Activated CD4-positive, alpha-beta memory T cell treated with anti-CD3 and anti-CD28 coated beads for 36 hours (primary cell): ENCODE data around the gene GSPT1. TPM values are rescaled to one million over a fixed set of nuclear protein-coding genes. Genes with fewer than 3 reads are reported as not detected.
"Not testable (repeated sequence)": the region's sequence is repeated elsewhere in the genome, so short reads cannot be mapped to it uniquely, and the experiment has no call there.

Source experiments
- CTCF ChIA-PET: fragments of 350-600 bp; sonication (Branson Sonifier 250); formaldehyde crosslinking; loops from one replicate; lab custom pipeline; 2021; ENCODE audit warnings: antibody characterized with exemption, inconsistent platforms; lab: Charles Lee
- POLR2A ChIA-PET: fragments of 350-600 bp; sonication (Branson Sonifier 250); formaldehyde crosslinking; loops from one replicate; lab custom pipeline; 2021; ENCODE audit warnings: antibody characterized with exemption; lab: Charles Lee
- DNase-seq: peaks from one replicate; pipeline ENCODE4 v3.0.0-alpha.2; 2020
- H3K27ac Mint-ChIP-seq: one replicate; pipeline ENCODE4 v1.8.0; 2021; ENCODE audit warnings: mixed read lengths
- H3K27me3 Mint-ChIP-seq: one replicate; pipeline ENCODE4 v1.8.0; 2021; ENCODE audit warnings: mixed read lengths
- H3K36me3 Mint-ChIP-seq: one replicate; pipeline ENCODE4 v1.8.0; 2021; ENCODE audit warnings: mixed read lengths
- H3K4me1 Mint-ChIP-seq: one replicate; pipeline ENCODE4 v1.8.0; 2021; ENCODE audit warnings: low read depth, mixed read lengths
- H3K4me3 Mint-ChIP-seq: one replicate; pipeline ENCODE4 v1.8.0; 2021; ENCODE audit warnings: mild to moderate bottlenecking, mixed read lengths
- H3K9me3 Mint-ChIP-seq: one replicate; pipeline ENCODE4 v1.8.0; 2021; ENCODE audit warnings: mixed read lengths
- intact Hi-C: fragments of 100-400 bp; cut with micrococcal nuclease; formaldehyde crosslinking; loops from one replicate; pipeline ENCODE4 v1.15.1; 2023
- total RNA-seq, 2 experiments: library from RNA; stranded (reverse); gene quantifications; one replicate each; pipeline ENCODE4 v1.2.3, GENCODE V29; 2021

The GSPT1 gene
- total RNA-seq = 100 to 1,000 TPM; 185 to 190 TPM

DNA sequence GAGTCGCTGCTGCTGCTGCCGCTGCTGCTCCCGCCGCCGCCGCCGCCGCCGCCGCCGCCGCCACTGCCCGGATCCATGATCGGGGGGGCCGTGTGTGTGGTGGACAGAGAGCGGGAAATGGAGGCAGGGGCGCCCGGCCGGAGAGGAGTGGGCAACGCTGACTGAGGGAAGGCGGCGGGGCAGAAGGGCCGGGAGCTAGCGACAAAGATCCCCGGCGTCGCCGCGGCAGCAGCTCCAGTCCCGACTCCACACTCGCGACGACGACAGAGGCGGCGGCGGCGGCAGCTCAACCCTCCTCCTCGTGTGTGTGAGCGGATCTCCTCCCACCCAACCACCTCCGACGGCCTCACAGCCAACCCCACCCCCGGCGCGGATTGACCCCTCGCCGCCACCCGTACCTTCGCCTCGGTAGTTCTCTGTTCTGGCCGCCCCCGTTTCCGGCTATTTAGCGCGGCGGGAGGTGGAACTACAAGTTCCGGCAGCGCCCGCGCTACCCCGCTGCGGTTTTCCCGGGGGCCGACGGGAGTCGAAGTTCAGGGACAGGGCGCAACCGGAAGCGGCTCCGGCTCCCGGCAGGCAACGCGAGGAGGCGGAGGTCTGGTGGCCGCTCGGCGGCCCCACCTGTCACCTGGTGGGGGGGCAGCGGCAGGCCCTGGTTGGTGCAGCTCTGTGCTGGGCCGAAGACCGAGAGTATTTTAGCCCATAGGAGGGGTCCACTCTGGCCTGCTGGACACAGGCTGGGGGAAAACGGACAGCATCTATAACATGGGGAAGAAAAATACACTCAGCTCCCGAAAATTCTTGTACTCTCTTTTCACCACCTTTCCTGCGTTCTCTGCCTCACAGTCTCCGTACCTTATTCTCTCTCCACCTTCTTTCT is at the start of gene GSPT1:
Gene GSPT1, minus strand, starts transcription at position 313 of the 880 bp plus-strand sequence. Its CDS starts 236 bp downstream, at position 77.
- intact Hi-C loops = loop anchor here (1.0 to 5.0 kb wide), 4 partner anchors 15 to 974 kb away; partner anchors contain the start of genes CLEC16A, DEXI, SNX29 and TXNDC11
- Mint-ChIP-seq H3K36me3 (peaks cover 22% of the 10 kb centered on the region), H3K27ac (peak within 1 kb of the TSS; percentile 92), H3K27me3 (peaks cover 4% of the 10 kb centered on the region), H3K4me1 (peaks cover 34% of the 10 kb centered on the region), H3K4me3 (peak within 1 kb of the TSS; percentile 95), H3K9me3 (no peaks in the 10 kb centered on the region)
- peak; percentile 100 for DNase-seq
- POLR2A ChIA-PET = interaction anchor here (0.6 to 1.7 kb wide), 6 partner anchors 61 to 173 kb away, joined by 3 to 4 read pairs (median 4); partner anchors contain the start of genes RSL1D1, SNX29 and TXNDC11
- CTCF ChIA-PET = interaction anchor here (0.7 to 1.5 kb wide), 3 partner anchors 61 to 152 kb away, joined by 3 to 9 read pairs (median 7); partner anchors contain the start of gene SNX29

DNA sequence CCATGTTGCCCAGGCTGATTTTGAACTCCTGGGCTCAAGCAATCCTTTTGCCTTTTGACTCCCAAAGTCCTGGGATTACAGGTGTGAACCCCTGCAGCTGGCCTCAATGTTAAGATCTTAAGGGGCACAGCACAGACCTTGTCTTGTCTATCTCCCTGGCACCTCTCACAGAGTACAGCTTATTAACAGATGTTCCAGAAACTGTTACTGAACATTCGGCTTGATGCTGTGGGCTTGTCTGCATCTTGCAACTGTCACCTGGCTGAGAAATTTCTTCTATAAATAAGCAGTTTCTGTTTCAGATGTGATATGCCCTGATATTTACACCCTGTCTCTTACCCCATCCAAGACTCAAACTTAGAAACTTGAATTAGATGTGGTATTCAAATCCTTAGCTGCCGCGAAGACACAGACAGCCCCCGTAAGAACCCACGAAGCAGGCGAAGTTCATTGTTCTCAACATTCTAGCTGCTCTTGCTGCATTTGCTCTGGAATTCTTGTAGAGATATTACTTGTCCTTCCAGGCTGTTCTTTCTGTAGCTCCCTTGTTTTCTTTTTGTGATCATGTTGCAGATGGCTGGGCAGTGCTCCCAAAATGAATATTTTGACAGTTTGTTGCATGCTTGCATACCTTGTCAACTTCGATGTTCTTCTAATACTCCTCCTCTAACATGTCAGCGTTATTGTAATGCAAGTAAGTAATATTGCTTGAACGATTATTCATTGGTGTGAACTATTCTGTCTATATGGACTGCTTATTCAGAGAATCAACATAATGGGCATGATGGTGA is 49.2 kb upstream of the GSPT1 start, which contains the start of gene TNFRSF17:
Gene TNFRSF17, plus strand, starts transcription at position 450 of the 791 bp plus-strand sequence. Its CDS starts 115 bp downstream, at position 565.
- Mint-ChIP-seq H3K4me3 (no peak within 1 kb of the TSS), H3K4me1 (no peaks in the 10 kb centered on the region), H3K9me3 (no peaks in the 10 kb centered on the region), H3K36me3 (no peaks in the 10 kb centered on the region), H3K27ac (no peak within 1 kb of the TSS), H3K27me3 (no peaks in the 10 kb centered on the region)
- POLR2A ChIA-PET = no interaction called here
- CTCF ChIA-PET = interaction anchor here (0.6 kb wide), 1 partner anchor 535 kb away, joined by 3 read pairs; no protein-coding TSS in a partner anchor
- intact Hi-C loops = no loop called here
- DNase-seq = no peak

DNA sequence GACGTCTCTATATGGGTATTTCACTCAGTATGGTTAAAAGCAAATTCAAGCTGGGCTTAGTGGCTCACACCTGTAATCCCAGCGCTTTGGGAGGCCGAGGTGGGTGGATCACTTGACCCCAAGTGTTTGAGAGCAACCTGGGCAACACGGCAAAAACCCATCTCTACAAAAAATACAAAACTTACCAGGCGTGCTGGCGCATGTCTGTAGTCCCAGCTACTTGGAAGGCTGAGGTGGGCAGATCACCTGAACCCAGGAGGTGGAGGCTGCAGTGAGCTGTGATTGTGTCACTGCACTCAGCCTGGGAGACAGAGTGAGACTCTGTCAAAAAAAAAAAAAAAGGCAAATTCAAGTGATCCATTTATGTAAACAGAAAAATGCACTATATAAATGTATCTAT is 48.0 kb upstream of the GSPT1 start:
- no peaks in the 10 kb centered on the region for H3K4me1 Mint-ChIP-seq
- no peak overlapping the region for H3K27ac Mint-ChIP-seq
- H3K27me3 Mint-ChIP-seq = no peaks in the 10 kb centered on the region
- H3K36me3 Mint-ChIP-seq = no peaks in the 10 kb centered on the region
- POLR2A ChIA-PET = interaction anchor here (0.6 kb wide), 1 partner anchor 474 kb away, joined by 3 read pairs; no protein-coding TSS in a partner anchor
- intact Hi-C loops = no loop called here
- H3K9me3 Mint-ChIP-seq = no peaks in the 10 kb centered on the region
- no peak overlapping the region for H3K4me3 Mint-ChIP-seq
- CTCF ChIA-PET = no interaction called here
- no peak for DNase-seq

DNA sequence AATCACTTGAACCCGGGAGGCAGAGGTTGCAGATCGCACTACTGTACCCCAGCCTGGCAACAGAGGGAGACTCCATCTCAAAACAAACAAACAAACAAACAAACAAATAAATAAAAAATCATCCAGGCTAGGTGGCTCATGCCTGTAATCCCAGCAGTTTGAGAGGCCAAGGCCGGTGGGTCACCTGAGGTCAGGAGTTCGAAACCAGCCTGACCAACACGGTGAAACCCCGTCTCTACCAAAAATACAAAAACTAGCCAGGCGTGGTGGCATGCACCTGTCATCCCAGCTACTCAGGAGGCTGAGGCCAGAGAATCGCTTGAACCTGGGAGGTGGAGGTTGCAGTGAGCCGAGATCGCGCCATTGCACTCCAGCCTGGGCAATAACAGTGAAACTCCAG is 47.2 kb upstream of the GSPT1 start:
- intact Hi-C loops, POLR2A ChIA-PET, H3K27me3 Mint-ChIP-seq, H3K36me3 Mint-ChIP-seq, H3K9me3 Mint-ChIP-seq, DNase-seq, H3K27ac Mint-ChIP-seq, H3K4me3 Mint-ChIP-seq, H3K4me1 Mint-ChIP-seq, CTCF ChIA-PET: not testable (repeated sequence)

DNA sequence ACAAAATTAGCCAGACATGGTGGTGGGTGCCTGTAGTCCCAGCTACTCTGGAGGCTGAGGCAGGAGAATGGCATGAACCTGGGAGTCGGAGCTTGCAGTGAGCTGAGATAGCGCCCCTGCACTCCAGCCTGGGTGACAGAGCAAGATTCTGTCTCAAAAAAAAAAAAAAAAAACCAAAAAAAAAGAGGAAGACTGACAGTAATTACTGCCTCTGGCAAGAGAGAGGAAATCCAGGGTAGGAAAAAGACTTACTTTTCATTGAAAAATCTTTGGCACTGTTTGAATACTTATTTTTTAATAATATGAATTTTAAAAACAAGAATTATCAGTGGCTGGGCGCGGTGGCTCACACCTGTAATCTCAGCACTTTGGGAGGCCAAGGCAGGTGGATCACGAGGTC is 46.7 kb upstream of the GSPT1 start:
- H3K36me3 Mint-ChIP-seq, DNase-seq, intact Hi-C loops, H3K9me3 Mint-ChIP-seq, CTCF ChIA-PET, H3K4me3 Mint-ChIP-seq, H3K27me3 Mint-ChIP-seq, H3K27ac Mint-ChIP-seq, POLR2A ChIA-PET, H3K4me1 Mint-ChIP-seq: not testable (repeated sequence)

DNA sequence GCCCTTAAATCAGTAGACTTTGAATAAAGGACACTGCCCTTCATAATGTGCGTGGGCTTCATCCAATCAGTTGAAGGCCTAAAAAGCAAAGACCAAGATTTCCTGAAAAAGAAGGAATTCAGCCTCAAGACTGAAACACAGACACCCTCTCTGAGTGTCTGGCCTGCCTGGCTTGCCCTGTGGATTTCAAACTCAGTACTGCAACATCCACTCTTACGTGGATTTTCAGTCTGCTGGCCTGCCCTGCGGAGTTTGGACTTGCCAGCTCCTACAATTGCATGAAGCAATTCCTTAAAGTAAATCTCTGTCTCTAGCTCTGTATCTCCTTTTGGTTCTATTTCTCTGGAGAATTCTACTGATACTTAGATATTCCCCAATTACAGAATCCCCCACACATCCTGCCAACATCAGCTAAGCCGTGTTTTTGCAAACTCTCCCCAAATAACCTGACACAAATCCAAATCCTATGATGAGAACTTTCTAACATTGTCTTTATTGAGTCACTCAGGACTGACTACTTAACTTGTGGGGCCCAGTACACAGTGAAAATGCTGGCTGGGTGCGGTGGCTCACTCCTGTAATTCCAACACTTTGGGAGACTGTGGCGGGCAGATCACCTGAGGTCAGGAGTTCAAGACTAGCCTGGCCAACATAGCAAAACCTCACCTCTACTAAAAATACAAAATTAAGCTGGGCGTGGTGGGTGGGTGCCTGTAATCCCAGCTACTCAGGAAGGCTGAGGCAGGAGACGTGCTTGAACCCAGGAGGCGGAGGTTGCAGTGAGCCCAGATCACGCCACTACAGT is 42.0 kb upstream of the GSPT1 start:
- ChIA-PET CTCF (no interaction called here), POLR2A (no interaction called here)
- Mint-ChIP-seq H3K9me3 (no peaks in the 10 kb centered on the region), H3K4me3 (no peak overlapping the region), H3K27me3 (no peaks in the 10 kb centered on the region), H3K4me1 (no peaks in the 10 kb centered on the region), H3K36me3 (no peaks in the 10 kb centered on the region), H3K27ac (no peak overlapping the region)
- intact Hi-C loops = no loop called here
- DNase-seq = no peak

DNA sequence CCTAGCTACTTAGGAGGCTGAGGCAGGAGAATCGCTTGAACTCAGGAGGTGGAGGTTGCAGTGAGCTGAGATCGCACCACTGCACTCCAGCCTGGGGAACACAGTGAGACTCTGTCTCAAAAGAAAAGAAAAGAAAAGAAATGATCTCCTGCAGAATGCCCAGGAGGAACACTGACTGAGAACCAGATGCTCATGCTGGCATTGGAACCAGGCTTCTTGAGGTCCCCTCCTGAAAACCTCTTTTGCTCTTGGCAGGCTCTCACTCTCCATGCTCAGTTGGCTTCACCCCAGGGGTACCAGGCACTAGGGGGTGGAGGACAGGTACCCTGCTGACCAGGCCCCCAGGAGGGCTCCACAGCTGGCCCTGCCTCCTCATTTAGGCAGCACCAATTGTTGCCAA is 40.8 kb upstream of the GSPT1 start:
- Mint-ChIP-seq H3K27me3 (no peaks in the 10 kb centered on the region), H3K4me1 (no peaks in the 10 kb centered on the region), H3K9me3 (no peaks in the 10 kb centered on the region), H3K27ac (no peak overlapping the region), H3K4me3 (no peak overlapping the region), H3K36me3 (no peaks in the 10 kb centered on the region)
- ChIA-PET CTCF (no interaction called here), POLR2A (no interaction called here)
- DNase-seq = no peak
- intact Hi-C loops = no loop called here

DNA sequence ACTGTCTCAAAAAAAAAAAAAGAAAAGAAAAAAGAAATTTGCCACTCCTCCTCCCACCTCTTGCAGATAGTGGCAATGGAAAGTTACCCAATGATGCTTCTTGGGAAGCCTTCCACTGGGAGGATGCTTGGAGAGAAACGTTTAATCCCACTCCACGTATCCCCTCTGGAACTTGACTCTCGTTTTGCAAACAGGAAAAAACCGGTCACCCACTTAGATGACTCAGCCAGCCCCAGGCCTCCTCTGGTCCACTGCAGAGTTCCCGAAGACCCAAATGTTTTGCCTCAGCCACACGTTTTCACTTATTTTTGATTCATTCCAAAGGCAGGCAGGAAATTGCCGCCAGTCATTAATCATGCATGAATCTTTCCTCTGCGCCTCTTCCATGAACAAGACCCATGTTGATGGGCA is 40.0 kb upstream of the GSPT1 start:
- Mint-ChIP-seq H3K27ac (no peak overlapping the region), H3K4me1 (no peaks in the 10 kb centered on the region), H3K27me3 (no peaks in the 10 kb centered on the region), H3K9me3 (no peaks in the 10 kb centered on the region), H3K4me3 (no peak overlapping the region), H3K36me3 (no peaks in the 10 kb centered on the region)
- CTCF ChIA-PET = no interaction called here
- DNase-seq = no peak
- POLR2A ChIA-PET = no interaction called here
- intact Hi-C loops = no loop called here

DNA sequence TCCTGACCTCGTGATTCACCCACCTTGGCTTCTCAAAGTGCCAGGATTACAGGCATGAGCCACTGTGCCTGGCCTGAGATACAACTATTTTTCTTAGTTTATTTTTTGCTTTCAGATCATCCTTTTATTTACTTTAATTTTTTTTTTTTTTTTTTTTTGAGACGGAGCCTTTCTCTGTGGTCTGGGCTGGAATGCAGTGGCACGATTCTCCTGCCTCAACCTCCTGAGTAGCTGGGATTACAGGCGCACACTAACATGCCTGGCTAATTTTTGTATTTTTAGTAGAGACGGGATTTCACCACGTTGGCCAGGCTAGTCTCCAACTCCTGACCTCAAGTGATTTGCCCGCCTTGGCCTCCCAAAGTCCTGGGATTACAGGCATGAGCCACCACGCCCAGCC is 37.8 kb upstream of the GSPT1 start:
- POLR2A ChIA-PET, DNase-seq, H3K4me3 Mint-ChIP-seq, H3K27me3 Mint-ChIP-seq, H3K4me1 Mint-ChIP-seq, CTCF ChIA-PET, H3K27ac Mint-ChIP-seq, H3K9me3 Mint-ChIP-seq, H3K36me3 Mint-ChIP-seq, intact Hi-C loops: not testable (repeated sequence)

DNA sequence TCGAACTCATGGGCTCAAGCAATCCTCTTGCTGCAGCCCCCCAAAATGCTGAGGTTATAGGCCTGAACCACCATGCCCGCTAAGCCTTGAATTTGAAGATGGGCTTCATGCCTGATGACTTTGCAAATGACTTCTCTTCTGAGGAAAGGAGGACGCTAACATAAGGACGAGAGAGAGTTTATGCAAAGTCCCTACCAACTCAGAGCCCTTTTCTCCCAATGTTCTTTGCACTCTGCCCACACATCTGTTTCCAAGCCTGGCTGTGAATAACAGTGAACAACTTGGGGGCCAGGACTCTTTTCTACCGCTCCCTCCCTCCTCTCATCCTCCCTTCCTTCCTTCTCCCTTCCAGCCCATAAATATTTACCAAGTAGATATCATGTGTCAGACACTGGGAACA is 34.6 kb upstream of the GSPT1 start:
- no peaks in the 10 kb centered on the region for H3K9me3 Mint-ChIP-seq
- CTCF ChIA-PET = no interaction called here
- H3K4me3 Mint-ChIP-seq = no peak overlapping the region
- H3K27ac Mint-ChIP-seq = no peak overlapping the region
- intact Hi-C loops = no loop called here
- H3K4me1 Mint-ChIP-seq = no peaks in the 10 kb centered on the region
- no peaks in the 10 kb centered on the region for H3K27me3 Mint-ChIP-seq
- DNase-seq = no peak
- POLR2A ChIA-PET = no interaction called here
- no peaks in the 10 kb centered on the region for H3K36me3 Mint-ChIP-seq

DNA sequence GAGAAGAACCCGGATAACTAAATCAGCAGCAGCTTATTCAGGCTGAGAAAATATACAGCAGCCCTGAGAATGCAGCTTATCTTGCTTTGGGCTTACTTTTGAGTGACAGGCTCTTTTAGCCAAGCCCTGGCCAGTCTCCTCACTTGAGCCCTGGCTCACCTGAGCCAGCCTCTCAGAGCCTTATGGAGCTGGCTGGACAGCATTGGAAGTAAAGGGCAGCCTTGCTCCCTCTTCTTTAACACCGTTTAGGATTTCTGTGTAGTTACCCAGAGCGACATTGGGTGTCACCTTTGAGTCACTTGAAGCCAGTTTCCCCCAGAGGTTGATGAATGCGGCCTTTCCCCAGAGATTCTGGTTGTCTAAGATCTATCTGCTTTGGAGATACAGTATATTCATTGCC is 33.8 kb upstream of the GSPT1 start:
- ChIA-PET CTCF (interaction anchor here (0.6 to 1.9 kb wide), 4 partner anchors 27 to 118 kb away, joined by 3 to 20 read pairs (median 4); partner anchors contain the start of gene SNX29), POLR2A (interaction anchor here (0.6 kb wide), 1 partner anchor 10 kb away, joined by 3 read pairs; no protein-coding TSS in a partner anchor)
- Mint-ChIP-seq H3K36me3 (no peaks in the 10 kb centered on the region), H3K27me3 (no peaks in the 10 kb centered on the region), H3K27ac (no peak overlapping the region), H3K4me1 (no peaks in the 10 kb centered on the region), H3K9me3 (no peaks in the 10 kb centered on the region), H3K4me3 (no peak overlapping the region)
- intact Hi-C loops = loop anchor here (1.0 kb wide), 1 partner anchor 119 kb away; no protein-coding TSS in a partner anchor
- DNase-seq = peak; percentile 20
